ENCODE results near the gene CKMT1A. TPM values are rescaled to one million over a fixed set of nuclear protein-coding genes. Genes with fewer than 3 reads are reported as not detected.
A peak's percentile ranks its signal among the peaks of the same experiment; 100 is the strongest.
"Not testable (repeated sequence)": the region's sequence is repeated elsewhere in the genome, so short reads cannot be mapped to it uniquely, and the experiment has no call there.

CKMT1A gene
- total RNA-seq, 4 donors from 2014 or later, result not detected

- no peak for DNase-seq (ENCODE audit: low spot score in 2 of 2)
- 85 to 86% methylated on average over 6 of the region's 6 CpGs for WGBS, 2 donors
- TF ChIP-seq POLR2A (IDR thresholded peaks at IDR 0.05), result no peak
- Histone ChIP-seq H3K36me3 (no peaks in the 10 kb centered on the region), H3K4me3 (no peak overlapping the region), H3K4me1 (no peaks in the 10 kb centered on the region), H3K27me3 (no peaks in the 10 kb centered on the region), H3K9me3 (no peaks in the 10 kb centered on the region), H3K27ac (no peak overlapping the region)
Observed at GRCh38 chr15:43735416-43735815, 41.8 kb downstream of the CKMT1A start.

DNA sequence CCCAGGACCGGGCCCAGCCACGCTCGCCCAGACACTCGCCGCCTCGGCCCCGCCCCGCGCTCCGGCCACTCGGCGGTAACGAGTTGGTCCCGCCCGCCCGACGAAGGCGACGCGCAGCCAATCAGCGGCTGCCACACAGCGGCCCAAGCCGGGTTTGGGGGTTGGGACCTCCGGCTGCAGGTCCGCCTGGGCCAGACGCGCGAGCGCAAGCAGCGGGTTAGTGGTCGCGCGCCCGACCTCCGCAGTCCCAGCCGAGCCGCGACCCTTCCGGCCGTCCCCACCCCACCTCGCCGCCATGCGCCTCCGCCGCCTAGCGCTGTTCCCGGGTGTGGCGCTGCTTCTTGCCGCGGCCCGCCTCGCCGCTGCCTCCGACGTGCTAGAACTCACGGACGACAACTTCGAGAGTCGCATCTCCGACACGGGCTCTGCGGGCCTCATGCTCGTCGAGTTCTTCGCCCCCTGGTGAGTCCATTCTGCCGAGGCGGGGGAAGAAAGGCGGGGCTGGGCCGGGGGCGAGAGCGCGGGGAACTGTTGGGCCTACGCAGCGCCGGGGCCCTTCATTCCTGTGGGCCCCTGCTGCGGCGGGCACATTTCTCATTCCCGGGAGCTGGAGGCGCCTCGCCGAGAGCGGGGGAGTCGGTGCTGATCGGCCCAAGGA lies 52.7 kb downstream of the CKMT1A start, which contains the start of gene PDIA3:
TSS of gene PDIA3 (plus strand) at position 194 of the 658 bp plus-strand sequence. CDS start at position 296, 102 bp downstream.
- Histone ChIP-seq H3K4me3 (peak within 1 kb of the TSS; percentile 81 to 91 (median 82)), H3K4me1 (peaks cover 0 to 44% (median 20%) of the 10 kb centered on the region in 4 donors), H3K27ac (peak within 1 kb of the TSS; percentile 90 to 95 (median 91))
- H3K27me3 ChIP-seq, H3K36me3 ChIP-seq, H3K9me3 ChIP-seq: not testable (repeated sequence)
- WGBS, 2 donors, result 0 to 1% methylated on average over 9 to 55 of the region's 84 CpGs
- TF ChIP-seq POLR2A (IDR thresholded peaks at IDR 0.05), result peak; percentile 85 to 98
- peak; percentile 12 to 89 for TF ChIP-seq EP300 (IDR thresholded peaks at IDR 0.05)
- TF ChIP-seq, protein P1, sequence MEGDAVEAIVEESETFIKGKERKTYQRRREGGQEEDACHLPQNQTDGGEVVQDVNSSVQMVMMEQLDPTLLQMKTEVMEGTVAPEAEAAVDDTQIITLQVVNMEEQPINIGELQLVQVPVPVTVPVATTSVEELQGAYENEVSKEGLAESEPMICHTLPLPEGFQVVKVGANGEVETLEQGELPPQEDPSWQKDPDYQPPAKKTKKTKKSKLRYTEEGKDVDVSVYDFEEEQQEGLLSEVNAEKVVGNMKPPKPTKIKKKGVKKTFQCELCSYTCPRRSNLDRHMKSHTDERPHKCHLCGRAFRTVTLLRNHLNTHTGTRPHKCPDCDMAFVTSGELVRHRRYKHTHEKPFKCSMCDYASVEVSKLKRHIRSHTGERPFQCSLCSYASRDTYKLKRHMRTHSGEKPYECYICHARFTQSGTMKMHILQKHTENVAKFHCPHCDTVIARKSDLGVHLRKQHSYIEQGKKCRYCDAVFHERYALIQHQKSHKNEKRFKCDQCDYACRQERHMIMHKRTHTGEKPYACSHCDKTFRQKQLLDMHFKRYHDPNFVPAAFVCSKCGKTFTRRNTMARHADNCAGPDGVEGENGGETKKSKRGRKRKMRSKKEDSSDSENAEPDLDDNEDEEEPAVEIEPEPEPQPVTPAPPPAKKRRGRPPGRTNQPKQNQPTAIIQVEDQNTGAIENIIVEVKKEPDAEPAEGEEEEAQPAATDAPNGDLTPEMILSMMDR (IDR thresholded peaks at IDR 0.05), result peak in 2 of 5 experiments; percentile 57 to 60
- DNase-seq (ENCODE audit: low spot score in 2 of 2), result peak; percentile 79 to 81

DNA sequence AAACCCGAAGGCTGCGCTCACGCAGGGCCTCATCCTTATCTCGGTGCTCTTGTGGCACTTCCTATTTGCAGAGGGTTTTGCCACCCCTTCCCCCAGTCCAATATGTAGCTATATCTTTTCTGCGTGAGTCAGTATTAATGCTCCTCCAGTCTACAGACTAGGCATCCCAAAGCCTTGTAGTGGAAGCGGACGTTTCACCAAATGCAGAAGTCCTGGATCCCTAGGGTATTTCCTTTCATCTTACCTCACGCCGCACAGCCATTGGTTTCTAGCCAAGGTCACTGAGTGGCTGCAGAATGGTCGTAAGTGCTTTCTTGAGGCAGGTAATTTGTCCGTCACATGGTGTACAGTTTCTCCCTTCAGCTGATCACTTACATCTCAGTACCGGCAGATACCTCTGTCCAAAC lies 53.2 kb downstream of the CKMT1A start:
- 0 to 1% methylated on average over 12 of the region's 12 CpGs for WGBS, 2 donors
- H3K27me3 ChIP-seq; H3K9me3 ChIP-seq; DNase-seq (ENCODE audit: low spot score in 2 of 2); H3K36me3 ChIP-seq: not testable (repeated sequence)
- Histone ChIP-seq H3K4me1 (peaks cover 0 to 49% (median 20%) of the 10 kb centered on the region in 4 donors), H3K4me3 (peak overlapping the region; percentile 81 to 91 (median 82)), H3K27ac (peak overlapping the region; percentile 90 to 95 (median 91))

GRCh38 chr15:43748376-43748775 lies 54.7 kb downstream of the CKMT1A start:
- WGBS, 2 donors, result 55 to 57% methylated on average over 3 of the region's 3 CpGs
- Histone ChIP-seq H3K27ac (no peak overlapping the region), H3K27me3 (no peaks in the 10 kb centered on the region), H3K9me3 (no peaks in the 10 kb centered on the region), H3K4me1 (peaks cover 0 to 64% (median 22%) of the 10 kb centered on the region in 4 donors), H3K4me3 (peak overlapping the region in 1 of 4 donors; percentile 91), H3K36me3 (peaks cover 0 to 13% (median 0%) of the 10 kb centered on the region in 3 donors)
- TF ChIP-seq POLR2A (IDR thresholded peaks at IDR 0.05) (no peak), EP300 (IDR thresholded peaks at IDR 0.05) (no peak)
- TF ChIP-seq, protein P1 (IDR thresholded peaks at IDR 0.05), result no peak
- no peak for DNase-seq (ENCODE audit: low spot score in 2 of 2)

Small RNAs within 50 kb of the gene (small RNA-seq; reads per million reads assigned to genes)
- gene PDIA3P2, result not detected
- not detected for gene RNU6-353P
- gene RNU6-354P, result not detected

Other genes with a start within 250 kb of the CKMT1A start
- 10 to 100 TPM; 37.6 to 47.4 (median 42.4) TPM for gene TP53BP1, start 200.7 kb upstream of the CKMT1A start, total RNA-seq
- 10 to 100 TPM; 17.4 to 23.7 (median 21.3) TPM for gene MAP1A, start 176.3 kb upstream of the CKMT1A start, total RNA-seq
- 10 to 100 TPM; 22.6 to 57.9 (median 40.4) TPM for gene PPIP5K1, start 103.7 kb upstream of the CKMT1A start, total RNA-seq
- gene CKMT1B, start 99.8 kb upstream of the CKMT1A start, total RNA-seq, result not detected
- 1 to 10 TPM in 3 of 4 donors, under 1 TPM in 1; 0.30 to 1.4 (median 1.2) TPM for gene STRC, start 75.1 kb upstream of the CKMT1A start, total RNA-seq
- 10 to 100 TPM in 1 of 4 donors, 1 to 10 TPM in 3; 1.2 to 18.6 (median 6.3) TPM for gene CATSPER2, start 45.0 kb upstream of the CKMT1A start, total RNA-seq
- 100 to 1,000 TPM in 1 of 4 donors, 10 to 100 TPM in 3; 75.4 to 107 (median 94.2) TPM for gene PDIA3, start 52.6 kb downstream of the CKMT1A start, total RNA-seq
- 10 to 100 TPM; 11.4 to 29.3 (median 13.0) TPM for gene ELL3, start 83.1 kb downstream of the CKMT1A start, total RNA-seq
- 100 to 1,000 TPM; 698 to 988 (median 804) TPM for gene SERF2, start 98.5 kb downstream of the CKMT1A start, total RNA-seq
- under 1 TPM in 1 of 4 donors, not detected in 3; 0.20 TPM for gene SERINC4, start 106.4 kb downstream of the CKMT1A start, total RNA-seq
- 10 to 100 TPM in 3 of 4 donors, 1 to 10 TPM in 1; 7.5 to 27.6 (median 12.1) TPM for gene HYPK, start 106.7 kb downstream of the CKMT1A start, total RNA-seq
- gene MFAP1, start 130.8 kb downstream of the CKMT1A start, total RNA-seq, result 10 to 100 TPM in 3 of 4 donors, 1 to 10 TPM in 1; 9.6 to 15.7 (median 11.9) TPM
- 1 to 10 TPM; 2.7 to 7.5 (median 2.9) TPM for gene WDR76, start 133.1 kb downstream of the CKMT1A start, total RNA-seq

Measured in tibial nerve (tissue), 4 donors.